IMR-90 (cell line): ENCODE measurements around the gene ASPRV1.

Experiments used
- CTCF ChIP-seq: conservative IDR thresholded peaks from 2 replicates; pipeline ENCODE4 v1.5.1; 2012; ENCODE audit warnings: mild to moderate bottlenecking, low read depth, low read length, improper control_type of control experiment
- MAZ ChIP-seq: IDR thresholded peaks from 2 replicates; pipeline ENCODE4 v1.6.1; 2012; ENCODE audit warnings: low read depth, mild to moderate bottlenecking, low read length, improper control_type of control experiment, moderate library complexity, borderline replicate concordance
- POLR2A ChIP-seq: IDR thresholded peaks from 2 replicates; pipeline ENCODE4 v1.6.1; 2012; ENCODE audit warnings: mild to moderate bottlenecking, low read depth, low read length
- RAD21 ChIP-seq: IDR thresholded peaks from 2 replicates; pipeline ENCODE4 v1.6.1; 2012; ENCODE audit warnings: low read length, improper control_type of control experiment
- USF2 ChIP-seq: fragments of 150-350 bp; IDR thresholded peaks from 2 replicates; pipeline ENCODE4 v1.6.1; 2017; ENCODE audit warnings: mild to moderate bottlenecking, antibody characterized with exemption, low read length, low read depth

GRCh38 chr2:69965756-69966445, 4.5 kb upstream of the ASPRV1 start:
- TF ChIP-seq USF2 (no peak), CTCF (no peak), POLR2A (no peak), RAD21 (no peak), MAZ (no peak)
